SK-N-SH (cell line): ENCODE results near the gene PLXNB3. TPM values are rescaled to one million over a fixed set of nuclear protein-coding genes. Genes with fewer than 3 reads are reported as not detected.

ENCODE experiments used
- CTCF ChIA-PET: fragments of 300-600, 350-600 bp; formaldehyde crosslinking; extraction: SDS; loops from one replicate; lab custom pipeline; 2021; lab: Yijun Ruan, JAX
- POLR2A ChIA-PET: fragments of 350-600 bp; sonication (Branson Sonifier 250); formaldehyde crosslinking; extraction: SDS; loops from one replicate; lab custom pipeline; 2020; ENCODE audit warnings: antibody characterized with exemption, inconsistent platforms; lab: Yijun Ruan, JAX
- DNase-seq: peaks from one replicate; pipeline ENCODE4 v3.0.0; 2012
- H2AFZ ChIP-seq: fragments of 200-600 bp; sonication (generic); 2 replicates; pipeline ENCODE4 v1.8.1; 2016; ENCODE audit warnings: antibody characterized with exemption, mild to moderate bottlenecking, low read depth
- H3F3A ChIP-seq: fragments of 200-600 bp; sonication (generic); replicated peaks from 2 replicates; pipeline ENCODE3; 2016; ENCODE audit warnings: antibody characterized with exemption, mild to moderate bottlenecking; ENCODE audit not compliant: insufficient read depth
- H3K27ac ChIP-seq, 2 experiments: fragments of 200-500 bp in 1 of 2; fragments of 200-600 bp in 1 of 2; sonication (Bioruptor generic) in 1 of 2; sonication (generic), shearing (Covaris generic) in 1 of 2; 2 replicates each; pipeline versions ENCODE4 v1.5.1 to v1.6.1; 2014 to 2016; ENCODE audit warnings: low read depth in 2 of 2, inconsistent platforms in 1 of 2, low read length in 1 of 2, mild to moderate bottlenecking in 1 of 2, mixed read lengths in 1 of 2
- H3K27me3 ChIP-seq: fragments of 200-600 bp; sonication (generic), shearing (Covaris generic); 2 replicates; pipeline ENCODE4 v1.6.1; 2016; ENCODE audit warnings: mixed run types; ENCODE audit not compliant: insufficient read depth
- H3K36me3 ChIP-seq, 2 experiments: fragments of 200-500 bp in 1 of 2; fragments of 200-600 bp in 1 of 2; sonication (Bioruptor generic) in 1 of 2; sonication (generic) in 1 of 2; replicated peaks in 1 of 2; 2 replicates each; pipeline versions ENCODE3 to v1.5.1; 2014 to 2016; ENCODE audit warnings: low read length in 1 of 2, mild to moderate bottlenecking in 1 of 2; ENCODE audit not compliant: insufficient read depth in 2 of 2, control insufficient read depth in 1 of 2
- H3K4me1 ChIP-seq, 2 experiments: fragments of 200-500 bp in 1 of 2; fragments of 200-600 bp in 1 of 2; sonication (Bioruptor generic) in 1 of 2; sonication (generic), shearing (Covaris generic) in 1 of 2; 2 replicates each; pipeline versions ENCODE4 v1.5.1 to v1.6.1; 2014 to 2016; ENCODE audit warnings: low read depth in 1 of 2, low read length in 1 of 2, mixed run types in 1 of 2; ENCODE audit not compliant: insufficient read depth in 2 of 2, control insufficient read depth in 1 of 2
- H3K4me2 ChIP-seq: fragments of 200-600 bp; sonication (generic), shearing (Covaris generic); 2 replicates; pipeline ENCODE4 v1.6.1; 2017; ENCODE audit warnings: mixed run types
- H3K4me3 ChIP-seq, 2 experiments: fragments of 200-500 bp in 1 of 2; fragments of 200-600 bp in 1 of 2; sonication (Bioruptor generic) in 1 of 2; sonication (generic), shearing (Covaris generic) in 1 of 2; 2 replicates each; pipeline versions ENCODE4 v1.5.1 to v1.8.1; 2014 to 2016; ENCODE audit warnings: low read depth in 2 of 2, inconsistent platforms in 1 of 2, low read length in 1 of 2, mild to moderate bottlenecking in 1 of 2, mixed read lengths in 1 of 2, moderate library complexity in 1 of 2
- H3K79me2 ChIP-seq: fragments of 200-600 bp; sonication (generic); 2 replicates; pipeline ENCODE4 v1.8.1; 2017; ENCODE audit warnings: mild to moderate bottlenecking; ENCODE audit not compliant: insufficient read depth
- H3K9ac ChIP-seq: fragments of 200-600 bp; sonication (generic); 2 replicates; pipeline ENCODE4 v1.6.1; 2017; ENCODE audit warnings: mixed run types
- H3K9me2 ChIP-seq: fragments of 200-600 bp; sonication (generic); 2 replicates; pipeline ENCODE4 v1.6.1; 2017; ENCODE audit warnings: mixed run types
- H3K9me3 ChIP-seq: fragments of 200-600 bp; sonication (generic); 2 replicates; pipeline ENCODE4 v1.6.1; 2017; ENCODE audit warnings: mixed run types, mild to moderate bottlenecking, moderate library complexity
- H4K20me1 ChIP-seq: fragments of 200-600 bp; sonication (generic); 2 replicates; pipeline ENCODE4 v1.6.1; 2017; ENCODE audit warnings: mild to moderate bottlenecking, mixed run types; ENCODE audit not compliant: insufficient read depth
- EP300 ChIP-seq, 2 experiments: IDR thresholded peaks; 2 replicates each; pipeline versions ENCODE4 v1.4.0 to v1.6.1; 2012; ENCODE audit warnings: borderline replicate concordance in 1 of 2, low read depth in 1 of 2, low read length in 1 of 2
- FOSL2 ChIP-seq: IDR thresholded peaks from 2 replicates; pipeline ENCODE4 v1.4.0; 2012; ENCODE audit warnings: low read depth, mild to moderate bottlenecking, moderate library complexity, borderline replicate concordance
- FOXJ3 ChIP-seq: sonication (generic); formaldehyde crosslinking; IDR thresholded peaks from 2 replicates; pipeline ENCODE4 v1.5.1; 2020; ENCODE audit warnings: mild to moderate bottlenecking, missing genetic modification reagents
- FOXM1 ChIP-seq: IDR thresholded peaks from 2 replicates; pipeline ENCODE4 v1.4.0; 2012; ENCODE audit warnings: low read depth, mild to moderate bottlenecking
- JUND ChIP-seq: IDR thresholded peaks from 2 replicates; pipeline ENCODE4 v1.4.0; 2012
- MEF2A ChIP-seq: IDR thresholded peaks from 2 replicates; pipeline ENCODE4 v1.4.0; 2012; ENCODE audit warnings: low read depth, borderline replicate concordance
- MXI1 ChIP-seq: IDR thresholded peaks from 2 replicates; pipeline ENCODE4 v1.6.1; 2012; ENCODE audit warnings: mild to moderate bottlenecking, low read depth, low read length, improper control_type of control experiment
- NFIC ChIP-seq: IDR thresholded peaks from 2 replicates; pipeline ENCODE4 v1.4.0; 2012; ENCODE audit warnings: borderline replicate concordance
- RAD21 ChIP-seq: IDR thresholded peaks from 2 replicates; pipeline ENCODE4 v1.6.1; 2012; ENCODE audit warnings: mild to moderate bottlenecking, low read length
- RCOR1 ChIP-seq: fragments of 150-350 bp; IDR thresholded peaks from 2 replicates; pipeline ENCODE4 v1.6.1; 2017; ENCODE audit warnings: antibody characterized with exemption, low read length
- RXRA ChIP-seq: IDR thresholded peaks from 2 replicates; pipeline ENCODE4 v1.4.0; 2012; ENCODE audit warnings: low read depth, mild to moderate bottlenecking, borderline replicate concordance
- SIN3A ChIP-seq: IDR thresholded peaks from 2 replicates; pipeline ENCODE4 v1.6.1; 2012; ENCODE audit warnings: low read depth, mild to moderate bottlenecking, low read length, moderate library complexity, borderline replicate concordance
- SMC3 ChIP-seq: IDR thresholded peaks from 2 replicates; pipeline ENCODE4 v1.6.1; 2012; ENCODE audit warnings: low read depth, low read length, improper control_type of control experiment
- TAF1 ChIP-seq: IDR thresholded peaks from 2 replicates; pipeline ENCODE4 v1.6.1; 2012; ENCODE audit warnings: low read depth, mild to moderate bottlenecking, low read length, moderate library complexity, borderline replicate concordance
- TCF12 ChIP-seq: IDR thresholded peaks from 2 replicates; pipeline ENCODE4 v1.4.0; 2012
- YY1 ChIP-seq: IDR thresholded peaks from 2 replicates; pipeline ENCODE4 v1.4.0; 2012; ENCODE audit warnings: low read depth, mild to moderate bottlenecking
- WGBS: methylation state at CpG from one replicate; pipeline ENCODE4 v1.1.6; 2017; ENCODE audit warnings: low lambda C conversion rate; 5-methylcytosine and 5-hydroxymethylcytosine counted together
- polyA plus RNA-seq, 3 experiments: library from polyadenylated mRNA; depleted of rRNA; stranded (reverse); fragments of >200 nt; gene quantifications; 2 replicates each; pipeline ENCODE4 v1.2.3, GENCODE V29; 2012
- TF ChIP-seq, protein P1 (sequence below): IDR thresholded peaks from 2 replicates; pipeline ENCODE4; 2012
- TF ChIP-seq, protein P2 (sequence below): IDR thresholded peaks from 2 replicates; pipeline ENCODE4 v1.4.0; 2012; ENCODE audit warnings: low read depth, borderline replicate concordance
- TF ChIP-seq, protein P3 (sequence below): IDR thresholded peaks from 2 replicates; pipeline ENCODE4 v1.6.1; 2012; ENCODE audit warnings: mild to moderate bottlenecking, low read depth, low read length, moderate library complexity
- TF ChIP-seq, protein P4 (sequence below): fragments of 150-350 bp; IDR thresholded peaks from 2 replicates; pipeline ENCODE4 v1.6.1; 2016; ENCODE audit warnings: mild to moderate bottlenecking, low read depth, low read length
- TF ChIP-seq, protein P5 (sequence below): IDR thresholded peaks from 2 replicates; pipeline ENCODE4 v1.4.0; 2012; ENCODE audit warnings: low read depth

The PLXNB3 gene
- polyA plus RNA-seq, 1 of the 3 experiments (the other 2 are of a cell fraction), result 15.5 TPM

DNA sequence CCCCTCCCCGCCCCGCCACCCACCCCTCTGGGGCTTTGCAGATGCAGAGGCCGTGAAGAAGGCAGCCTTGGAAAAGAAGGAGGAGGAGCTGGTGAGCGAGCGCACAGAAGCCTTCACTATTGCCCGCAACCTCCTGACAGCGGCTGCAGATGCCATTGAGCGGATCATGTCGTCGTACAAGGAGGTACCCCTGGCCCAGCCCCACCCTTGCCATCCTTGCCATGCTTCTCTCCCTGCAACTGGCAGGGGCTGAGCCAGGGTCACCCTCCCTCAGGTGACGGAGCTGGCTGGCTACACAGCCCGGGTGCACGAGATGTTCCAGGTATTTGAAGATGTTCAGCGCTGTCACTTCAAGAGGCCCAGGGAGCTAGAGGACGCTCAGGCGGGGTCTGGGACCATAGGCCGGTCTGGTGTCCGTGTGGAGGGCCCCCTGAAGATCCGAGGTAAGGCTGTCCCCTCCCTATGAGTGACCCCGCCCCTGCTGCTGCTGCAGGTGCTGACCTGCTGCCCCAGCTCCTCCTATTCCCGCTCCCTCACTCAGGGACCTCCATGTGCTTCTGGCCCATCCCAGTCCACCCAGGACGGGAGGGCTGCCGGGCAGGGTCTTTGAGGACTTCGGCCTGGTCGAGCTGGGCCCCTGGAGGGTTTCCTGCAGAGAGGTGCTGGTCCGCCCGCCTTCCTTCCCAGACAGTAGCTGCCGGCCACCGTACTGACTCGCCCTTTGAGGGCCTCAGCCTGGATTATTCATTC is 27.8 kb upstream of the PLXNB3 start:
- H3K27me3 ChIP-seq, result no peaks in the 10 kb centered on the region; the same call in none of the 2 replicates
- POLR2A ChIA-PET, result no interaction called here
- H3K79me2 ChIP-seq, result no peaks in the 10 kb centered on the region

DNA sequence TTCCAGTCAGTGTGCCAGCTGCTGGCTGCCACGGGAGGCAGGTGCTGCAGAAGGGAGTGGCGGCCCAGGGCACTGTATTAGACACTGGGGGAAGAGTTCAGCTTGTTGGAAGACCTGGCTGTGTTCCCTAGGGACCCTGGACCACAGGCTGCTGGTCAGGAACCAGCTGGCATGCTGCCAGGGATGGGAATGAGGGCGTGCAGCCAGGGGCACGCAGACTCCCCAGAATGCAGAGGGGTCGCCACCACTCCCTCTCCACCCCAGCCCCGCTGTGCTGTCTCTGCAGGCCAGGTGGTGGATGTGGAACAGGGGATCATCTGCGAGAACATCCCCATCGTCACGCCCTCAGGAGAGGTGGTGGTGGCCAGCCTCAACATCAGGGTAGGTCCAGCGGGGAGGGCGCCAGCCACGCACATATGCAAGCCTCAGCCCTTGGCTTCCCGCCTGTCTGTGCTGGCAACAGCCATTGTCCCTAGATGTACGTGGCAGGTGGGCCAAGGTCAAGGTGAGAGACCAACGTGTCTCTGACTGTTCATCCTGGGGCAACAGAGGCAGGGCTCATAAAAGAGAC is 27.1 kb upstream of the PLXNB3 start:
- peaks cover 0 to 7% of the 10 kb centered on the region in 2 experiments; a peak in 1 of 4 replicates for H3K4me1 ChIP-seq
- H3K27ac ChIP-seq, result no peak overlapping the region
- H3K9ac ChIP-seq, result no peak overlapping the region
- H3K9me2 ChIP-seq, result no peaks in the 10 kb centered on the region
- ChIA-PET POLR2A (no interaction called here), CTCF (no interaction called here)
- H4K20me1 ChIP-seq, result no peaks in the 10 kb centered on the region
- H3K9me3 ChIP-seq, result no peaks in the 10 kb centered on the region
- DNase-seq, result peak; percentile 53
- H2AFZ ChIP-seq, result no peak overlapping the region
- no peaks in the 10 kb centered on the region for H3K79me2 ChIP-seq
- H3F3A ChIP-seq, result no peaks in the 10 kb centered on the region
- no peaks in the 10 kb centered on the region; the same call in none of the 2 replicates for H3K27me3 ChIP-seq
- no peak overlapping the region for H3K4me2 ChIP-seq
- no peak overlapping the region for H3K4me3 ChIP-seq
- TF ChIP-seq SMC3, result no peak
- TF ChIP-seq, protein P1, sequence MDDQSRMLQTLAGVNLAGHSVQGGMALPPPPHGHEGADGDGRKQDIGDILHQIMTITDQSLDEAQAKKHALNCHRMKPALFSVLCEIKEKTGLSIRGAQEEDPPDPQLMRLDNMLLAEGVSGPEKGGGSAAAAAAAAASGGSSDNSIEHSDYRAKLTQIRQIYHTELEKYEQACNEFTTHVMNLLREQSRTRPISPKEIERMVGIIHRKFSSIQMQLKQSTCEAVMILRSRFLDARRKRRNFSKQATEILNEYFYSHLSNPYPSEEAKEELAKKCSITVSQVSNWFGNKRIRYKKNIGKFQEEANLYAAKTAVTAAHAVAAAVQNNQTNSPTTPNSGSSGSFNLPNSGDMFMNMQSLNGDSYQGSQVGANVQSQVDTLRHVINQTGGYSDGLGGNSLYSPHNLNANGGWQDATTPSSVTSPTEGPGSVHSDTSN, result no peak
- TF ChIP-seq FOXJ3 (CRISPR knock-in tag), result no peak
- TF ChIP-seq YY1, result no peak
- TF ChIP-seq JUND, result no peak
- TF ChIP-seq, protein P2, sequence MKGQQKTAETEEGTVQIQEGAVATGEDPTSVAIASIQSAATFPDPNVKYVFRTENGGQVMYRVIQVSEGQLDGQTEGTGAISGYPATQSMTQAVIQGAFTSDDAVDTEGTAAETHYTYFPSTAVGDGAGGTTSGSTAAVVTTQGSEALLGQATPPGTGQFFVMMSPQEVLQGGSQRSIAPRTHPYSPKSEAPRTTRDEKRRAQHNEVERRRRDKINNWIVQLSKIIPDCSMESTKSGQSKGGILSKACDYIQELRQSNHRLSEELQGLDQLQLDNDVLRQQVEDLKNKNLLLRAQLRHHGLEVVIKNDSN, result no peak
- TF ChIP-seq, protein P3, sequence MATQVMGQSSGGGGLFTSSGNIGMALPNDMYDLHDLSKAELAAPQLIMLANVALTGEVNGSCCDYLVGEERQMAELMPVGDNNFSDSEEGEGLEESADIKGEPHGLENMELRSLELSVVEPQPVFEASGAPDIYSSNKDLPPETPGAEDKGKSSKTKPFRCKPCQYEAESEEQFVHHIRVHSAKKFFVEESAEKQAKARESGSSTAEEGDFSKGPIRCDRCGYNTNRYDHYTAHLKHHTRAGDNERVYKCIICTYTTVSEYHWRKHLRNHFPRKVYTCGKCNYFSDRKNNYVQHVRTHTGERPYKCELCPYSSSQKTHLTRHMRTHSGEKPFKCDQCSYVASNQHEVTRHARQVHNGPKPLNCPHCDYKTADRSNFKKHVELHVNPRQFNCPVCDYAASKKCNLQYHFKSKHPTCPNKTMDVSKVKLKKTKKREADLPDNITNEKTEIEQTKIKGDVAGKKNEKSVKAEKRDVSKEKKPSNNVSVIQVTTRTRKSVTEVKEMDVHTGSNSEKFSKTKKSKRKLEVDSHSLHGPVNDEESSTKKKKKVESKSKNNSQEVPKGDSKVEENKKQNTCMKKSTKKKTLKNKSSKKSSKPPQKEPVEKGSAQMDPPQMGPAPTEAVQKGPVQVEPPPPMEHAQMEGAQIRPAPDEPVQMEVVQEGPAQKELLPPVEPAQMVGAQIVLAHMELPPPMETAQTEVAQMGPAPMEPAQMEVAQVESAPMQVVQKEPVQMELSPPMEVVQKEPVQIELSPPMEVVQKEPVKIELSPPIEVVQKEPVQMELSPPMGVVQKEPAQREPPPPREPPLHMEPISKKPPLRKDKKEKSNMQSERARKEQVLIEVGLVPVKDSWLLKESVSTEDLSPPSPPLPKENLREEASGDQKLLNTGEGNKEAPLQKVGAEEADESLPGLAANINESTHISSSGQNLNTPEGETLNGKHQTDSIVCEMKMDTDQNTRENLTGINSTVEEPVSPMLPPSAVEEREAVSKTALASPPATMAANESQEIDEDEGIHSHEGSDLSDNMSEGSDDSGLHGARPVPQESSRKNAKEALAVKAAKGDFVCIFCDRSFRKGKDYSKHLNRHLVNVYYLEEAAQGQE, result no peak
- no peak for TF ChIP-seq MXI1
- TF ChIP-seq TCF12, result no peak
- no peak for TF ChIP-seq RAD21
- TF ChIP-seq MEF2A, result no peak
- no peak for TF ChIP-seq SIN3A
- TF ChIP-seq RXRA, result no peak
- TF ChIP-seq EP300 (IDR thresholded peaks at IDR 0.05; ENCODE audit: borderline replicate concordance in 1 of 2, low read depth in 1 of 2, low read length in 1 of 2), result no peak
- TF ChIP-seq, protein P4, sequence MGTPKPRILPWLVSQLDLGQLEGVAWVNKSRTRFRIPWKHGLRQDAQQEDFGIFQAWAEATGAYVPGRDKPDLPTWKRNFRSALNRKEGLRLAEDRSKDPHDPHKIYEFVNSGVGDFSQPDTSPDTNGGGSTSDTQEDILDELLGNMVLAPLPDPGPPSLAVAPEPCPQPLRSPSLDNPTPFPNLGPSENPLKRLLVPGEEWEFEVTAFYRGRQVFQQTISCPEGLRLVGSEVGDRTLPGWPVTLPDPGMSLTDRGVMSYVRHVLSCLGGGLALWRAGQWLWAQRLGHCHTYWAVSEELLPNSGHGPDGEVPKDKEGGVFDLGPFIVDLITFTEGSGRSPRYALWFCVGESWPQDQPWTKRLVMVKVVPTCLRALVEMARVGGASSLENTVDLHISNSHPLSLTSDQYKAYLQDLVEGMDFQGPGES, result no peak
- TF ChIP-seq, protein P5, sequence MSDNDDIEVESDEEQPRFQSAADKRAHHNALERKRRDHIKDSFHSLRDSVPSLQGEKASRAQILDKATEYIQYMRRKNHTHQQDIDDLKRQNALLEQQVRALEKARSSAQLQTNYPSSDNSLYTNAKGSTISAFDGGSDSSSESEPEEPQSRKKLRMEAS, result no peak
- TF ChIP-seq FOXM1, result no peak
- TF ChIP-seq, all 33 proteins: peak for 0
- 50% methylated on average over 2 of the region's 15 CpGs for WGBS
- peaks cover 0 to 4% of the 10 kb centered on the region in 2 experiments for H3K36me3 ChIP-seq

More for the DNA sequence above, 27.8 kb upstream of the PLXNB3 start:
- no peaks in the 10 kb centered on the region for H3K9me3 ChIP-seq
- H3K4me1 ChIP-seq, result peaks cover 0 to 7% of the 10 kb centered on the region in 2 experiments; a peak in 1 of 4 replicates
- no peak overlapping the region; a peak in 1 of 4 replicates for H3K27ac ChIP-seq
- H3F3A ChIP-seq, result no peaks in the 10 kb centered on the region
- WGBS, result 65% methylated on average over 16 of the region's 30 CpGs
- no peak overlapping the region for H3K4me3 ChIP-seq
- H3K9ac ChIP-seq, result no peak overlapping the region
- H3K36me3 ChIP-seq, result peaks cover 4 to 6% of the 10 kb centered on the region in 2 experiments
- no peak for DNase-seq
- no peak overlapping the region for H2AFZ ChIP-seq
- TF ChIP-seq SMC3 (no peak), RCOR1 (no peak), TAF1 (no peak), FOXJ3 (CRISPR knock-in tag) (no peak), MEF2A (no peak), FOSL2 (no peak), NFIC (no peak)
- H3K4me2 ChIP-seq, result no peak overlapping the region
- H3K9me2 ChIP-seq, result no peaks in the 10 kb centered on the region
- CTCF ChIA-PET, result no interaction called here
- no peaks in the 10 kb centered on the region for H4K20me1 ChIP-seq
